GM21447 (cell line): ENCODE results near the gene ABCD1.
"Not testable (repeated sequence)": the region's sequence is repeated elsewhere in the genome, so short reads cannot be mapped to it uniquely, and the experiment has no call there.

Experiments used
- ATAC-seq: cut with Tn5 transposase; IDR thresholded peaks from one replicate; pipeline ENCODE4 v1.9.1; 2021; ENCODE audit not compliant: unreplicated experiment

Gene ABCD1

DNA sequence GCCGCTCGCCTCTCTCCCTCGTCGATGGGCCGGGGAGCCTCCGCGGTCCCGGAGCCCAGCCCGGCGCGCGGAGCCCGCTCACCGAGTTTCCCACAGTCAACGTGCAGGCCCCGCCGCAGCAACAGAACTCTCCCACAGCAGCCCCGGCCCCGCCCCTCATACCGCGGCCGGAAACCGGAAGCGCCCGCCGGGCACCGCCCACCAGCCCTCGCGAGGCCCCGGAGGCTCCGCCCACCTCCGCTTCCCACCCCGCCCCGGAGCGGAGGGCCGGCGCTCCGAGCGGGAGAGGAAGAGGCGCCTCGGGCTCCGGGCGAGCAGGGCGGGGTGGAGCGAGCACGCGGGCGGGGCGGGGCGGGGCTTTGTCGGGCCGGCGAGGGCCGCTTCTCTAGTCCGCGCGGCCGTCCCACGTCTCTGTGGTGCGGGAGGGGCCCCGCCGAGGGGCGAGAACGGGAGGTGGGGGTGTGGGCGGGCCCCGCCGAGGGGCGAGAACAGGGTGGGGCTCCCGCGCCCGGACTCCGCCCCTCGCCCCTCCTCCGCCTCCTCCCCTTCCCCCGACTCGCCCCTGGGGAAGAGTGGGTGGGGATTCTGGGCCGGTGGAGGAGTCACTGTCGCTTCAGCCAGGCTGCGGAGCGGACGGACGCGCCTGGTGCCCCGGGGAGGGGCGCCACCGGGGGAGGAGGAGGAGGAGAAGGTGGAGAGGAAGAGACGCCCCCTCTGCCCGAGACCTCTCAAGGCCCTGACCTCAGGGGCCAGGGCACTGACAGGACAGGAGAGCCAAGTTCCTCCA is at the start of gene ABCD1, which contains the start of gene BCAP31:
Gene ABCD1, plus strand, starts transcription at position 605 of the 787 bp plus-strand sequence. CDS start 411 bp downstream, outside the sequence.
Gene BCAP31, minus strand, starts transcription at position 136 of the 787 bp plus-strand sequence. CDS start 1,143 bp downstream, outside the sequence.
- ATAC-seq: peak; percentile 46

DNA sequence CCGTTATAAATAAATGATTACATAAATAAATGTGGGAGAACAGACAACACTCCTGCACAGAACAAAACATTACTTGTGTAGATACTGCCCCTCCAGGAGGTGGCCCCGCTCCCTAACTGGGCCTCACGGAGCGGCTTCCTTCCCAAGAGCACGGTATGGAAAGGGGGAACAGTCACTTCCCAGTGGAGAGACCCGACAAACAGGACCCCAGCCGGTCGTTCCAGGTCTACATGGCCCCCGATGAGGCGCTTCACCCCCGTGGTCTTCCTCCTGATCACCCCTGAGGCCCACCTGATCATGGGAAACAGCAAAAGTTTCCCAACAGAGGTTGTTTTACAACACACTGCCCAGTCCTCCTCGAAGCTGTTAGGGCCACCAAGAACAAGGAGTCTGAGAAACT is 43.5 kb upstream of the ABCD1 start:
- no peak for ATAC-seq

DNA sequence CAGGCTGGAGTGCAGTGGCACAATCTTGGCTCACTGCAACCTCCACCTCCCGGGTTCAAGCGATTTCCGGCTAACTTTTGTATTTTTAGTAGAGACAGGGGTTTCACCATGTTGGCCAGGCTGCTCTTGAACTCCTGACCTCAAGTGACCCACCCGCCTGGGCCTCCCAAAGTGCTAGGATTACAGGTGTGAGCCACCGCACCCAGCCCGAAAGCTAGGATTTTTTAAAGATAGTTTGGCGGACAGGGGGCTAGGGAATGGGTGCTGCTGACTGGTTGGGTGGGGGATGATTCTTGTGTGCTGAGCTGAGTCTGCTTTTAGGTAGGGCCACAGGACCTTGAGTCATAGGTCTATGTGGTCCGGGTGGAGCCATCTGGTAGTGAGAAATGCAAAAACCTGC is 41.2 kb upstream of the ABCD1 start:
- not testable (repeated sequence) for ATAC-seq

DNA sequence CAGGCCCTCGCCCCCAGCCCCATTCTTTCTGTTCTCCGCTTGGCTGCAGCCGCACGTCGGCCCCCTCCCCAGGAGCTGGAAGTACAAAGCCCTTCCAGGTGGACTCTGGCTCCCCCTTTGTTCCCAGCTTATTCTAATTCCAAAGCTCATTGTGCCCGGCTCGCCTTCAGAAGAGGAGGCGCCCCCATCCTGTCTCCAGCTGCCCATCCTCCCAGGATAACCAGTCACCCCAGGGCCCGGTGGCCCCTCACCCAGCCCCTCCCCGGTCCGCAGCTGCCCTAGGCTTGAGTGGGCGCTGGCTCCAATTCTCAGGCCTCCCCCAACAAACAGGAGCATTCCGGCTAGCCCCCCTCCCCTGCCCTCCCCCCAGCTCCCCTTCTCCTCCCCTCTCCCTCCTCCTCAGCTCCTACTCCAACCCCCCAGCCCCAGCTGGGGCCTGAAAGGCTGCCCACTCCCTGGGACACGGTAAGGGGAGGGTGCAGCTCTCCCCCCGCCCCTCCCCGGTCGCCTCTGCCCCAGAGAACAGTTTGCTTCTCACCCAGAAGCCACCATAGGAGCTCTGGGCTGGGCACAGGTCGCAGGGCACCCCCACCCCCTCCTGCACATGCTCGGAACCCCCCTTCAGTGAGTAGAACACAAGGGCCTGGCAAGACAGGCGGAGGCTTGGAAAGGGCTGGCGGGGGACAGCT is 40.0 kb upstream of the ABCD1 start:
- ATAC-seq: no peak

- ATAC-seq: no peak
Measured at GRCh38 chrX:153685156-153685536, 39.5 kb upstream of the ABCD1 start.

DNA sequence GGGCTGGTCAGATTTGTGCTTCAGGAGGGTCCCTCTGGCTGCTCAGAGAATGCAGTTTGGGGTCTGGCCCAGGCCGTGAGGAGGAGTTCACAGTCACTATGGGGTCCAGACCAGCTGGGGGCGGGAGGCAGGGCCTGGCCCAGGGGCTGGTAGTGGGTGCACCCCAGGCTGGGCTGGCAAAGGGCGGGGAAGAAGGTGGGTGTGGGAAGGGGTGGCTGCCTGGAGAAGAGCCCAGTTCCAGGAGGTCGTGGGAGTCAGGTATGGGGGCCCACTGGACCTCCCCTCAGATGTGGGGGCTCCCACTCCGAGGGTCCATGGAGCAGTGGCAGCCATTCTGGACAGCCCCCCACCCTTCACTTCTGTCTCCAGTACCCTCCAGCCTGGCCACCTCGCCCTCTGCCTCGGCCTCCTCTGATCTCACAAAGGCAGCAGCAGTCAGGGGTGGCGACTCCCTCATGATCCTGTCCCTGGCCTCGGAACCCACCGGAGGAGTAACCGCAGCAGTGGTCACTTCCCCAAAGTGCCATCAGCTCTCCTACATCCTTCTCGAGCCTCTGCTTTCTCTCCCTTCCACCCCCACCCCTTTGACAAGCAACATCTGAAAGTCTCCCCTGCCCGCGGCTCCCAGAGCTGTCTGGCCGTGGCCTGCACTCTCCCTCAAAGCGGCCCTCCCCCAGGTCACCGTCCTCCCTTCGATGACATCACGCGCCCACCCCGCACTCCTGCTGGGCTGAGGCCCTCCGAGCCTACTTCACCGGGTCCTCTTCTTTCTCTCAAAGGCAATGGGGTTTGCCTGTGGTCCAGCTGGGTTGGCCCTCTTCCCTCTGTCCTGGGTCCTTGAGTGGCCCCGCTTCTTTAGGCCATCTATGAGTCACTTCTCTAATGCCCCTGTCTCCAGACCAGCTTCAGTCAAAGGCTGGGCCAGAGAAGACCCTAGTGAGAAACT is 38.6 kb upstream of the ABCD1 start:
- no peak for ATAC-seq

GRCh38 chrX:153686711-153687110 is 37.9 kb upstream of the ABCD1 start:
- no peak for ATAC-seq

DNA sequence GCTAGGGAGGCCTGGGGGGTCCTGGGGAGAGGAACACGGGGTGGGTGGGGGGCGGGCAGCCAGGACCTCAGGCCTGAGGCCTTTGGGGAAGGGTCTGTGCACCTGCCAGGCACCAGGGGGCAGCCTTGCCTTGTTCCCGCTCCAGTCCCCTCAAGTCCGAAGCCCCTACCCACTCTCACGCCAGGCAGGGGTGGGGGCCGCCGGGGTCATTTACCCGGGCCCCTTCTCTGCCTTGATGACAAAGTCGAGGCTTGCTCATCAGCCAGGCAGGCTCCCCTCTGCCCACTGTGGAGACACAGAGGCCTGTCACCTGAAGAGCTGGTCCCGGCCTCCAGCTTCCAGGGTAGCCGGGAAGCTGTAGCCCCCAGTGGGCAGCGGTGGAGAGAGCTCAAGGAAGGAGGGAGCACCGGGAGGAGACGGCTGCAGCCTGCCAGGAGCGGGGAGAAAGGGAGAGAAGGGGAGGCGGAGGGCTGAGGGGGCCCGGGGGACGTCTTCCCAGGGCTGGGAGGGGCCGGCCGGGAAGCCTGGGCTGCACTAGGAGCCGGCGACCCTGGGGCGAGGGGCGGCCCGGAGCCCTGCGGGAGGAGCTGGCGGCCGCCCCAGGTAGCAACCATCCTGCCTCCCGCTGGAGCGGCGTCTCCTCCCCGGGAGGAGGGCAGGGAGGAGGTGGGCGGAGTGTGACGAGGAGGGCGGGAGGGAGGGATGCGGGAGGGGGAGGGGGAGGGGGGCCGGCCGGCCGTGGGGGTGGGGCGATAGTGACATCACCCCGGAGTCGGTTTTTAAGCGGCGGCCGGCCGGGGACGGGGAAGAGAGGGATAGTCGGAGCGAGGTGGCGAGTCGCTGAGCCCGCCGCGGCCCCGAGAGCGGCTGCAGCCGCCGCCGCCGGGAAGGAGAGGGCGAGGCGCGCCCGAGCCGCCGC is 37.3 kb upstream of the ABCD1 start, which contains the start of gene SLC6A8:
Gene SLC6A8, plus strand, starts transcription at position 806 of the 919 bp plus-strand sequence. CDS start 649 bp downstream, outside the sequence.
- no peak for ATAC-seq

GRCh38 chrX:153688071-153688470 is 36.6 kb upstream of the ABCD1 start:
- ATAC-seq: no peak

DNA sequence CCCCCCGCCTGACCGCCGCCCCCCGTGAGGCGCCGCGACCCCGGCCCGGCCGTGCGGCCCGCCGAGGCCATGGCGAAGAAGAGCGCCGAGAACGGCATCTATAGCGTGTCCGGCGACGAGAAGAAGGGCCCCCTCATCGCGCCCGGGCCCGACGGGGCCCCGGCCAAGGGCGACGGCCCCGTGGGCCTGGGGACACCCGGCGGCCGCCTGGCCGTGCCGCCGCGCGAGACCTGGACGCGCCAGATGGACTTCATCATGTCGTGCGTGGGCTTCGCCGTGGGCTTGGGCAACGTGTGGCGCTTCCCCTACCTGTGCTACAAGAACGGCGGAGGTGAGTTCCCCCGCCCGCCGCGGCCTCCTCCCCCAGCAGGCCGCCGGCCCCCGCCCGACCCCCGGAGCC is 36.1 kb upstream of the ABCD1 start:
- ATAC-seq: no peak

- ATAC-seq: no peak
Measured at GRCh38 chrX:153688911-153689590, 35.6 kb upstream of the ABCD1 start.

- no peak for ATAC-seq
Measured at GRCh38 chrX:153689654-153690465, 34.8 kb upstream of the ABCD1 start.

- ATAC-seq: no peak
Measured at GRCh38 chrX:153690466-153690865, 34.2 kb upstream of the ABCD1 start.

DNA sequence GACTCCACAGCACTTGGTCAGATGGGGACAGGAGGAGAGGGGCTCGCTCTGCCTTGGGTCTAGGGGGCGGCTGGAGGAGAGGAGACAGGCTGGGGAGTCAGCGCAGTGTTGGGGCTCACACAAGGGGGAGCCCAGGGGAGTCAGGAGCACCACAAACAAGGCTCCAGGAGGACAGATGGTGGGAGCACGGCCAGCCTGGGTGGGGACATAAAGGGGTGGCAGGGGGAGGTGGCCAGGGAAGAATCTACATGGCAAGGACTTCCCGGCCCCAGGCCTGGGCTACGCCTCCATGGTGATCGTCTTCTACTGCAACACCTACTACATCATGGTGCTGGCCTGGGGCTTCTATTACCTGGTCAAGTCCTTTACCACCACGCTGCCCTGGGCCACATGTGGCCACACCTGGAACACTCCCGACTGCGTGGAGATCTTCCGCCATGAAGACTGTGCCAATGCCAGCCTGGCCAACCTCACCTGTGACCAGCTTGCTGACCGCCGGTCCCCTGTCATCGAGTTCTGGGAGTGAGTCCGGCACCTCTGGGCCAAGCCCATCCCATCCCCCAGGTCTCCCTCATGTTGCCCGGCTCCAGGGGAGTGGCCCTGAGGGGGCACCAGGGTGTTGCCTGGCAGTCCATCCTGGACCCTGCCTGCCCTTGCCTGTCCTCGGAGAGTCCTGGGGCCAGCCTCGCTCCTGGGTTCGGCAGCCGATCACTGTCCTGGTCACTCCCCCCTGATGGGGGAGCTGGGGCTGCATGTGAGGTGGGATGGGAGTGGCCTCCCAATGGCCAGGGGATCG is 33.4 kb upstream of the ABCD1 start:
- ATAC-seq: not testable (repeated sequence)

GRCh38 chrX:153692003-153692402 is 32.7 kb upstream of the ABCD1 start:
- ATAC-seq: no peak

GRCh38 chrX:153692611-153693156 is 32.0 kb upstream of the ABCD1 start:
- no peak for ATAC-seq
